ENCODE measurements around the gene TVP23A.
"Not testable (repeated sequence)": the region's sequence is repeated elsewhere in the genome, so short reads cannot be mapped to it uniquely, and the experiment has no call there.

Gene TVP23A

DNA sequence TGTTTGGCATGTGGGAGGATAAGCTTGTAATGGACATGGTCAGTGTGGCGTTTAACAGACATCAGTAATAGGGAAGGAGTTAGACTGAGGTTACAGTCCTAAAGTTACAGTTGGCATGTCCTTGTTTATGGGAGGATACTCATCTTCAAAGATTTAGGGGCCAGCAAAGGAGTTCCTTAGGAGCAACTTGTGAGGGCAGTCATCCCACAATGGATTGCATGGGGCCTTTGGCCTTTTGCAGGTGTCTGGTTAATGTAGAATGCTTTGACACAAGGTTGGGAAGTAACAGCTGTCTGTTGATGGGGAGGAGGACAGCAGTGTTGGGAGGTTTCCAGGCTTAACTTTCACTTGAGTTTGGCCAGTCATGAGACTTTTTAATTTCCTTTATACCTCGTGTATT lies 72.8 kb downstream of the TVP23A start:
- DNase-seq (ENCODE audit: low spot score), result no peak

- DNase-seq (ENCODE audit: low spot score), result no peak
Observed at GRCh38 chr16:10744370-10745030, 74.1 kb downstream of the TVP23A start.

- peak; percentile 99 for DNase-seq (ENCODE audit: low spot score)
Observed at GRCh38 chr16:10743610-10744369, 74.8 kb downstream of the TVP23A start, which contains the start of gene NUBP1. Gene NUBP1 (plus strand): TSS chr16:10743842. CDS start chr16:10743864, 22 bp downstream.

DNA sequence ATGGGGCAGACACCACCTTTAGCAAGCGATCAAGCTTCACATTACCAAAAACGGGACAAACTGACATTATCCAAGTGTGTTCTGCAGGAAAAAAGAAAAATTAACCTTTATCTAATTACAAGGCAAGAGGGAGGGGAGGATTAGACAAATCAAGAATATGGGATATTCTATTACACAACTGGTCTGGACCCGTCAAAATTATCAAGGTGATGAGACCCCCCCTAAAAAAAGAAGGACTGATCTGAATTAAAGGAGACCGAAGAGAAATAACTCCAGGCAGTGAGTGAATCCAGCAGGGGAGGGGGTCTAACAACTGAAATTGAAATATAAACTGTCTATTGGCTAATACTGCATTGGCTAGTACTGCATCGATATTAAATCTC lies 75.4 kb downstream of the TVP23A start:
- no peak for DNase-seq (ENCODE audit: low spot score)

DNA sequence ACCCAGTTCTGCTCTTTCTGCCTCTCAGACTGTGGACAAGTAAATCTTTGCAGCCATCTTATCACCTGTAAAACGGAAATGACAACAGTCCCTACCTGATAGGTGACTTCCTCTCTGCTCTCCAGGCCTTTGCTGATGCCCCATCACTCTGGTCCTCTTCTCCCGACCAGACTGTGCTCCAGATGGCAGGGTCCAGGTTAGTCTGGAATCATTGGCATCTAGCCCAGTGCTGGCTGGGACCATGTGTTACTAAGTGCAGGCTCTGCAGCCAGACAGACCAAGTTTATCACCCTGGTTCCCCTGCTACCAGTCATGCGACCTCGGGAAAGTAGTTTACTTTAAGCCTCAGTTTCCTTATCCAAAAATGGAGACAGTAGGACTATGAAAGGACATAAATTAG lies 76.8 kb downstream of the TVP23A start:
- no peak for DNase-seq (ENCODE audit: low spot score)

DNA sequence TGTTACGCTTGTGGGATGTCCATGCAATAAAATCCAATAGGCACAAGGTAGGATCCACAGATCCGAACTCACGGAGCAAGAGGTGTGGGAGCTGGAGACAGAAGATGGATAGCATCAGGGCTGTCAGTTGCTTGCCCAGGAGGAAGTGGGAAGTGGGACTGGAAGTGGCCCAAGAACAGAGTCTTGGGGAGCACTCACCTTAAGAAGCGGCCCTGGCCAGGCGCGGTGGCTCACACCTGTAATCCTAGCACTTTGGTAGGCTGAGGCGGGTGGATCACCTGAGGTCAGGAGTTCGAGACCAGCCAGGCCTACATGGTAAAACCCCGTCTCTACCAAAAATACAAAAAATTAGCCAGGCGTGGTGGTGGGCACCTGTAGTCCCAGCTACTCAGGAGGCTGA lies 77.3 kb downstream of the TVP23A start:
- DNase-seq (ENCODE audit: low spot score), result not testable (repeated sequence)

DNA sequence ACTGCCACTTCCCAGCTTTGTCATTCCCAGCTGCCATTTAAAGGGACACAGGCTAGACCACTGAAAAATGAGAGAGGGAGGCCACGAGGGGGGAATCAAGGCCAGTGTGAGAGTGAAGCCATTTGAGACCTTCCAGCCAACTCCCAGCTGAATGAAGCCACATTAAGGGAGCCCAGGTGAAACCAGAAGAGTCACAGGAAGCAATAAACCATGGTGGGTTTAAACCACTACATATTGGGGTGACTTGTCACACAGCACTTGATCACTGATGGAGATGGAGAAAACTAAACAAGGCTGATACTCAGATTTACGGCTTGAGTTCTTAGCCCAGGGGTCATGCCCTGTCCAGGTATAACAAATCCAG lies 77.8 kb downstream of the TVP23A start:
- no peak for DNase-seq (ENCODE audit: low spot score)

- no peak for DNase-seq (ENCODE audit: low spot score)
Observed at GRCh38 chr16:10740000-10740844, 78.4 kb downstream of the TVP23A start.

GRCh38 chr16:10738231-10739077 lies 80.1 kb downstream of the TVP23A start:
- peak; percentile 89 for DNase-seq (ENCODE audit: low spot score)

DNA sequence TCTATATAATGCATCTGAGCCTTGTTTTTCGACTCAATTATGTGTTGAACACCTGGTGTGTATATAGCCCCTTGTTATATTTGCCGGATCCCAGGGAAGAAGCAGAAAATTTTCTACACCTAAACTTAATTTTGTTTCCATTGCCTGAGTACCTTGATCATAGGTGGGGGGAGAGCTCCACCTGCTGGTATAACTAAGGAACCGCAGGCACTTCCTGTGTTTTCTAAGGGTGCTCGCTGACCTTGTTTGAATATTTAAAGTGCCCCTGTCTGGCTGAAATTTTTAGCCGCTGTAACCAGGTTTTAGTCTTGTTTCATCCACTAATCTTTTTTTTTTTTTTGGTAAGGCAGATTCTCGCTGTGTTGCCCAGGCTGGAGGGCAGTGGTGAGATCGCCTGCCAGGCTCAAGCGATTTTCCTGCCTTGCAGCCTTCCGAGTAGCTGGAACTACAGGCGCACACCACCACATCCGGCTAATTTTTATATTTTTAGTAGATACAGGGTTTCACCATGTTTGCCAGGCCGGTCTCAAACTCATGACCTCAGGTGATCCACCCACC lies 81.4 kb downstream of the TVP23A start:
- DNase-seq (ENCODE audit: low spot score), result peak; percentile 69

GRCh38 chr16:10731790-10732189 lies 86.8 kb downstream of the TVP23A start:
- no peak for DNase-seq (ENCODE audit: low spot score)

DNA sequence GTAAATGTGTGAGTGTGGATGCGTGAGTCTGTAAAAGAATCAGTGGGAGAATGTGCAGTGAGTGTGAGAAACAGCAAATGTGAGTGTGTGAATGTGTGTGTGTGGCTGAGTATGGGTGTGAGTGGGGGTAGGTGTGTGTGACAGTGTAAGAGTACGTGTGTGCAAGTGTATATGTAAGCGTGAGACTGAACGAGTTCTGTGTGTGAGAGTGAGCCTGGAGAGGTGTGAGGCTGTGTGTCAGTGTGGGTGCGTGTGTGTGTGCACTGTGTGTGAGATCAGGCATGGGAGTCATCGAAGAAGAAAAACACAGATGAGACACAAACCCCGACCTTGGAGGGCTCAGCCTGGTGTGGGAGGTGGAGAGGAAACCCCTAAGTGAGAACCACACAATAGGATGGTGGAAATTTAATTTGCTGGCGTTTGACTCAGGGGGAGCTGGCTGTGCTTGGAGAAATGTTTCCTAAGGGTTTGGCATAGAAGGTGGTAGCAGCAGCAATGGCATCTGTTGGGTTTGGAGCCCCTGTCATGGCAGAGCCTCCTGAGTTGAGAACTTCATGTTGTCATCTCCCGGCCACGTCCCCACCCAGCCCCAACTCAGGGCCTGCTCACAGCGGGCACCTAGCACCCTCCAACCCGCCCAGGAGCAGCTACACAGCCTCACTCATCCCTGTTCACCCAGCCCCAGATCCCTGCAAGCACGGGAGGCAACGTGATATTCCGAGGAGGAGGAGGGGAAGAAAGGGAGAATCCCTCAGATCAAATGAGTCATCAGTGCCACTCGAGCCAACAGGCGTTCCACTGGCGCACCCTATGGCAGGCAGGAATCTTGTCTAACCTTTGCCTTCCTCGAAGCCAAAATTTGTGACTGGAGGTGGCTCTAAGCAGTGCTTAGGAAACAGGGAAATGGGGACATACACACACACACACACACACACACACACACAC lies 89.2 kb downstream of the TVP23A start:
- DNase-seq (ENCODE audit: low spot score), result no peak

DNA sequence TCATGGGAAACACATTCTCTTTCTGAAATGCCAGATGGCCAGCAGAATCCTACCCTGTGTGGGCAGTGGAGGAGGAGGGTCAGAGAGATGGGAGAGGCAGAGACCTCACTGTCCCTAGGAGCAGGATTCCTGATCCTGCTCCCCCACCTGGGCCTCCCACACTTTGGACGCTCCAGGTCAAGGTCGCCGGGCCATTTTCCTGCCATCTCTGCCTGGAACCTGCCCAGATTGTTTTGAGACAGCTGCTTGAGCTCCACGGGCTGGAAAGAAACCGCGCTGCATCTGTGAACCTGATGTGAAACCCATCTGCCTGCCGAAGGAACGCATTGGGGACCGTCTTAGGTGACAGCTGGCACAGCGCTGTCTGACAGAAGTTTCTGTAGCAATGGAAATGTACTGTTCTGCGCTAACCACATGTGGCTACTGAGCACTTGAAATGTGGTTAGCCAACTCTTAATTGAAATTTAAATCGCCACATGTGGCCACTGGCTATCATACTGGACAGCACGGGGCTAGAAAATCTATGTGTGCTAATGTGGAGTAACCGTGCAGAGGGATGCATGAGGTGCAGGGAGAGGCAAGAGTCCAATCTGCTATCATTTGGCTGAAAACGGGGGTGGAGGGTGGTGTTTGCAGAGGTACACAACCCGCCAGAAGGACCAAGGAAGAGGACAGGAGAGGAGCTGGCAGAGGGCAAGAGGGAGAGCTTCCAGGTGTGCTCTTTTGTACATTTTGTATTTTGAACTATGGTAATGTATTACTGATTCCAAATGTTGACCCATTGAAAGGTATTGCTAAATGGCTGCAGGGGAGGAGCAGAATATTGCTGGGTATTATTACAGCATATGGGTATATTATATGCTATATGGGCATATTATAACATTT lies 90.3 kb downstream of the TVP23A start:
- DNase-seq (ENCODE audit: low spot score), result no peak

Measured in globus pallidus (tissue), 1 donor.